ENCODE data around the gene L2HGDH. TPM values are rescaled to one million over a fixed set of nuclear protein-coding genes. Genes with fewer than 3 reads are reported as not detected.

The L2HGDH gene
- total RNA-seq, 2 donors from 2014 or later, result 11.4 to 12.3 TPM

DNA sequence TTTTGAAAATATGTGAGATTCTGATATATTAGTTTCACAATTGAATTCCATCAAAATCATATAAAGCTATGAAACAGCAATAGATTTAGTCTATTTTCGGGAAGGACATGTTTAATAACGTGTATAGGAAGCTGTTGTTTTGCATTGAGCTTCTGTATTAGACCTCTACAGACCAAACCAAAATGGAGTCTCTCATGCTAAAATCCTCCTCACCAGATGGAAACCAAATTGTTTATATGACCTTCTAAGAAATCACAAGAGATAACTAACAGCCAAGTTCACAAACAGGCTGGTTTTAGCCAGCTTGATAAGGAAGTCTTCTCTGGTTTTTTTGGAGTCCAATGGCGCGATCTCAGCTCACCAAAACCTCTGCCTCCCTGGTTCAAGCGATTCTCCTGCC lies 23.9 kb downstream of the L2HGDH start:
- DNase-seq, result no peak
- Histone ChIP-seq H3K4me1 (no peaks in the 10 kb centered on the region), H3K9ac (ENCODE audit: low read depth in 2 of 2, low read length in 2 of 2) (no peak overlapping the region), H3K27ac (no peak overlapping the region), H3K9me3 (no peaks in the 10 kb centered on the region), H3K4me3 (no peak overlapping the region), H3K27me3 (no peaks in the 10 kb centered on the region), H3K36me3 (no peaks in the 10 kb centered on the region)
- TF ChIP-seq CTCF (IDR thresholded peaks at IDR 0.05), result no peak
- intact Hi-C loops (cut with DNase I), result no loop called here

GRCh38 chr14:50285861-50286260 lies 26.2 kb downstream of the L2HGDH start:
- intact Hi-C loops (cut with DNase I), result no loop called here
- Histone ChIP-seq H3K27ac (no peak overlapping the region), H3K27me3 (no peaks in the 10 kb centered on the region), H3K9ac (ENCODE audit: low read depth in 2 of 2, low read length in 2 of 2) (no peak overlapping the region), H3K9me3 (no peaks in the 10 kb centered on the region), H3K36me3 (no peaks in the 10 kb centered on the region), H3K4me3 (no peak overlapping the region), H3K4me1 (no peaks in the 10 kb centered on the region)
- no peak for DNase-seq
- no peak for TF ChIP-seq CTCF (IDR thresholded peaks at IDR 0.05)

- Histone ChIP-seq H3K9me3 (no peaks in the 10 kb centered on the region), H3K27me3 (no peaks in the 10 kb centered on the region), H3K27ac (no peak overlapping the region), H3K4me3 (no peak overlapping the region), H3K4me1 (no peaks in the 10 kb centered on the region), H3K9ac (ENCODE audit: low read depth in 2 of 2, low read length in 2 of 2) (no peak overlapping the region), H3K36me3 (no peaks in the 10 kb centered on the region)
- TF ChIP-seq CTCF (IDR thresholded peaks at IDR 0.05), result no peak
- intact Hi-C loops (cut with DNase I), result no loop called here
- no peak for DNase-seq
These were observed 39.5 kb downstream of the L2HGDH start for GRCh38 chr14:50272498-50272897.

- H3K27me3 ChIP-seq, result no peaks in the 10 kb centered on the region
- no peak overlapping the region for H3K4me3 ChIP-seq
- no peak overlapping the region for H3K27ac ChIP-seq
- intact Hi-C loops (cut with DNase I), result no loop called here
- H3K9ac ChIP-seq (ENCODE audit: low read depth in 2 of 2, low read length in 2 of 2), result no peak overlapping the region
- no peaks in the 10 kb centered on the region for H3K4me1 ChIP-seq
- no peaks in the 10 kb centered on the region for H3K36me3 ChIP-seq
- no peaks in the 10 kb centered on the region for H3K9me3 ChIP-seq
- no peak for TF ChIP-seq CTCF (IDR thresholded peaks at IDR 0.05)
- DNase-seq, result no peak
These were observed 41.1 kb downstream of the L2HGDH start for GRCh38 chr14:50270932-50271331.

- Histone ChIP-seq H3K4me1 (no peaks in the 10 kb centered on the region), H3K9ac (ENCODE audit: low read depth in 2 of 2, low read length in 2 of 2) (no peak overlapping the region), H3K27ac (no peak overlapping the region), H3K36me3 (no peaks in the 10 kb centered on the region), H3K4me3 (no peak overlapping the region), H3K9me3 (no peaks in the 10 kb centered on the region), H3K27me3 (no peaks in the 10 kb centered on the region)
- no peak for TF ChIP-seq CTCF (IDR thresholded peaks at IDR 0.05)
- no peak for DNase-seq
- intact Hi-C loops (cut with DNase I), result no loop called here
These were observed 47.0 kb downstream of the L2HGDH start for GRCh38 chr14:50265029-50265428.

- H3K9me3 ChIP-seq, result no peaks in the 10 kb centered on the region
- no peaks in the 10 kb centered on the region for H3K36me3 ChIP-seq
- no peak overlapping the region for H3K4me3 ChIP-seq
- H3K27me3 ChIP-seq, result no peaks in the 10 kb centered on the region
- no peak overlapping the region for H3K27ac ChIP-seq
- no peaks in the 10 kb centered on the region for H3K4me1 ChIP-seq
- H3K9ac ChIP-seq (ENCODE audit: low read depth in 2 of 2, low read length in 2 of 2), result no peak overlapping the region
- no peak for TF ChIP-seq CTCF (IDR thresholded peaks at IDR 0.05)
- intact Hi-C loops (cut with DNase I), result no loop called here
- DNase-seq, result no peak
These were observed 48.7 kb downstream of the L2HGDH start for GRCh38 chr14:50263321-50263720.
